HCT116 (cell line): ENCODE measurements around the gene GRK1.

Experiments used
- EZH2phosphoT487 ChIP-seq: fragments of 200-600 bp; IDR thresholded peaks from 2 replicates; pipeline ENCODE4 v1.6.1; 2018; ENCODE audit warnings: antibody characterized with exemption, borderline replicate concordance
- JUND ChIP-seq: IDR thresholded peaks from 2 replicates; pipeline ENCODE4 v1.6.1; 2012
- POLR2AphosphoS5 ChIP-seq: IDR thresholded peaks from 2 replicates; pipeline ENCODE4 v1.6.1; 2011; ENCODE audit warnings: mild to moderate bottlenecking, low read depth, low read length, moderate library complexity
- TF ChIP-seq, protein P1 (sequence below), 3 experiments: fragments of 200-600 bp in 1 of 3; sonication (generic) in 1 of 3; IDR thresholded peaks in 2 of 3; conservative IDR thresholded peaks in 1 of 3; 2 replicates each; pipeline ENCODE4 v1.5.1; 2012 to 2017; ENCODE audit warnings: low read depth in 2 of 3, low read length in 2 of 3, antibody characterized with exemption in 1 of 3, borderline replicate concordance in 1 of 3, control low read depth in 1 of 3, mild to moderate bottlenecking in 1 of 3, mixed read lengths in 1 of 3, mixed run types in 1 of 3, moderate library complexity in 1 of 3; ENCODE audit not compliant: insufficient read depth in 1 of 3
- TF ChIP-seq, protein P2 (sequence below): IDR thresholded peaks from 2 replicates; pipeline ENCODE4 v1.6.1; 2012
- TF ChIP-seq, protein P3 (sequence below): IDR thresholded peaks from 2 replicates; pipeline ENCODE4 v1.6.1; 2012

DNA sequence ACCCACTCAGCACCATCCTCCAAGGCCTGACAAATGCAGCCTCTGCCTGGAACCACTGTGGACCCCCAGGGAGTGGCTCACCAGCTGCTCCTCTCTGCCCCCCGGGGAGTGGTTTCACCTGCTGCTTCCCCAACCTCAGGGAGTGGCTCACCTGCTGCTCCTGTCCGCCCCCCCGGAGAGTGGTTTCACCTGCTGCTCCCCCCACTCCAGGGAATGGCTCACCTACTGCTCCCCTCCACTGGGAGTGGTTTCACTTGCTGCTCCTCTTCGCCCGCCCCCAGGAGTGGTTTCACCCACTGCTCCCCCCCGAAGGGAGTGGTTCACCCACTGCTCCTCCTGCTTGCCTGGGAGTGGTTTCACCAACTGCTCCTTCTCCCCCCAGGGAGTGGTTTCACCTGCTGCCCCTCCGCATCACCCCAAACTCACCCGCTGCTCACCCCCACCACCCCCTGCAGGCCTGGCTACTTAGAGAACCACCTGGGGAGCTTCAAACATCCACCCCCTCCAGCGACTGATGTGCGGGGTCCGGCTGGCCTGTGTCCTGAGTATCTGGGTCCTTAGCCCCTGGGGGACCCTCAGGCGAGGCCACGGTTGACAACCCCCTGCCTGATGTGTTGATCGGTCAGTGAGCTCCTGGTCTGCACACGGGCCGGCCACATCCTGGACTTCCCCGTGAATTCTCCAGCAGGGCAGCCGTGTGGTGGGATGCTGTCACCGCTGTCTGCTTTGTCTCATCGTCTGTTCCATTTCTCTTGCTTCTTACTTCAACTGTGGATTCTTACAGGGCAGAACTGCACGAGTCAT is 77.4 kb downstream of the GRK1 start:
- TF ChIP-seq JUND (no peak), EZH2phosphoT487 (no peak), POLR2AphosphoS5 (no peak)
- TF ChIP-seq, protein P1, sequence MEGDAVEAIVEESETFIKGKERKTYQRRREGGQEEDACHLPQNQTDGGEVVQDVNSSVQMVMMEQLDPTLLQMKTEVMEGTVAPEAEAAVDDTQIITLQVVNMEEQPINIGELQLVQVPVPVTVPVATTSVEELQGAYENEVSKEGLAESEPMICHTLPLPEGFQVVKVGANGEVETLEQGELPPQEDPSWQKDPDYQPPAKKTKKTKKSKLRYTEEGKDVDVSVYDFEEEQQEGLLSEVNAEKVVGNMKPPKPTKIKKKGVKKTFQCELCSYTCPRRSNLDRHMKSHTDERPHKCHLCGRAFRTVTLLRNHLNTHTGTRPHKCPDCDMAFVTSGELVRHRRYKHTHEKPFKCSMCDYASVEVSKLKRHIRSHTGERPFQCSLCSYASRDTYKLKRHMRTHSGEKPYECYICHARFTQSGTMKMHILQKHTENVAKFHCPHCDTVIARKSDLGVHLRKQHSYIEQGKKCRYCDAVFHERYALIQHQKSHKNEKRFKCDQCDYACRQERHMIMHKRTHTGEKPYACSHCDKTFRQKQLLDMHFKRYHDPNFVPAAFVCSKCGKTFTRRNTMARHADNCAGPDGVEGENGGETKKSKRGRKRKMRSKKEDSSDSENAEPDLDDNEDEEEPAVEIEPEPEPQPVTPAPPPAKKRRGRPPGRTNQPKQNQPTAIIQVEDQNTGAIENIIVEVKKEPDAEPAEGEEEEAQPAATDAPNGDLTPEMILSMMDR (IDR thresholded peaks at IDR 0.05 in 2 of 3, conservative IDR thresholded peaks at IDR 0.05 in 1 of 3; ENCODE audit: borderline replicate concordance in 1 of 3, insufficient read depth in 1 of 3, low read depth in 2 of 3, low read length in 2 of 3): no peak
- TF ChIP-seq, protein P2, sequence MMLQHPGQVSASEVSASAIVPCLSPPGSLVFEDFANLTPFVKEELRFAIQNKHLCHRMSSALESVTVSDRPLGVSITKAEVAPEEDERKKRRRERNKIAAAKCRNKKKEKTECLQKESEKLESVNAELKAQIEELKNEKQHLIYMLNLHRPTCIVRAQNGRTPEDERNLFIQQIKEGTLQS: no peak
- TF ChIP-seq, protein P3, sequence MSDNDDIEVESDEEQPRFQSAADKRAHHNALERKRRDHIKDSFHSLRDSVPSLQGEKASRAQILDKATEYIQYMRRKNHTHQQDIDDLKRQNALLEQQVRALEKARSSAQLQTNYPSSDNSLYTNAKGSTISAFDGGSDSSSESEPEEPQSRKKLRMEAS: no peak
